Activated CD4-positive, CD25-positive, alpha-beta regulatory T cell treated with anti-CD3 and anti-CD28 coated beads, Interleukin-2, amount 50 U/mL, for 16 hours (primary cell): ENCODE measurements around the gene SNAP23.
A peak's percentile ranks its signal among the peaks of the same experiment; 100 is the strongest.

Experiments used
- DNase-seq: peaks from one replicate; pipeline ENCODE4 v3.0.0-alpha.2; 2020; ENCODE audit warnings: low read depth, low spot score

SNAP23 gene

GRCh38 chr15:42495361-42496212 is at the start of gene SNAP23:
SNAP23 (plus strand) TSS chr15:42495634; CDS start chr15:42511847, 16,213 bp downstream.
- peak; percentile 73 for DNase-seq

- no peak for DNase-seq
Observed at GRCh38 chr15:42447599-42447998, 47.8 kb upstream of the SNAP23 start.

GRCh38 chr15:42448281-42448680 is 47.2 kb upstream of the SNAP23 start:
- no peak for DNase-seq

- DNase-seq = no peak
Observed at GRCh38 chr15:42449770-42450424, 45.5 kb upstream of the SNAP23 start.

GRCh38 chr15:42450425-42450790 is 45.0 kb upstream of the SNAP23 start:
- DNase-seq = no peak

- DNase-seq = no peak
Observed at GRCh38 chr15:42453826-42454225, 41.6 kb upstream of the SNAP23 start.

GRCh38 chr15:42456531-42456930 is 38.9 kb upstream of the SNAP23 start:
- no peak for DNase-seq

GRCh38 chr15:42456971-42457370 is 38.5 kb upstream of the SNAP23 start:
- no peak for DNase-seq

GRCh38 chr15:42457445-42458442 is 37.7 kb upstream of the SNAP23 start:
- no peak for DNase-seq

- no peak for DNase-seq
Observed at GRCh38 chr15:42461261-42461660, 34.2 kb upstream of the SNAP23 start.

GRCh38 chr15:42465520-42466259 is 29.7 kb upstream of the SNAP23 start:
- DNase-seq = no peak

- no peak for DNase-seq
Observed at GRCh38 chr15:42471002-42471401, 24.4 kb upstream of the SNAP23 start.

- no peak for DNase-seq
Observed at GRCh38 chr15:42474827-42475226, 20.6 kb upstream of the SNAP23 start.

- no peak for DNase-seq
Observed at GRCh38 chr15:42482701-42483100, 12.7 kb upstream of the SNAP23 start.

- DNase-seq = no peak
Observed at GRCh38 chr15:42483677-42484076, 11.8 kb upstream of the SNAP23 start.

GRCh38 chr15:42490291-42490670 is 5.2 kb upstream of the SNAP23 start:
- no peak for DNase-seq

- DNase-seq = peak; percentile 79
Observed at GRCh38 chr15:42490671-42491538, 4.5 kb upstream of the SNAP23 start, which contains the start of gene ZNF106. ZNF106 (minus strand) TSS chr15:42491141; CDS start chr15:42472289, 18,852 bp downstream.

- DNase-seq = no peak
Observed at GRCh38 chr15:42491539-42492225, 3.8 kb upstream of the SNAP23 start.

GRCh38 chr15:42493679-42494078 is 1.8 kb upstream of the SNAP23 start:
- DNase-seq = no peak

GRCh38 chr15:42494998-42495360 is 455 bp upstream of the SNAP23 start:
- peak; percentile 12 for DNase-seq
